Mucosa of rectum (tissue), 2 donors: ENCODE results near the gene CIB1.
"Not testable (repeated sequence)": the region's sequence is repeated elsewhere in the genome, so short reads cannot be mapped to it uniquely, and the experiment has no call there.

Experiments
- H3K27ac ChIP-seq, 2 donors: one replicate each; pipeline ENCODE4 v1.7.0; 2013; ENCODE audit warnings: inconsistent platforms in 2 of 2, low read depth in 2 of 2, low read length in 2 of 2
- H3K27me3 ChIP-seq, 2 donors: one replicate each; pipeline ENCODE4 v1.7.0; 2013; ENCODE audit warnings: low read length in 2 of 2; ENCODE audit not compliant: control insufficient read depth in 2 of 2, insufficient read depth in 2 of 2
- H3K36me3 ChIP-seq, 2 donors: one replicate each; pipeline ENCODE4 v1.7.0; 2013; ENCODE audit warnings: low read length in 2 of 2; ENCODE audit not compliant: control insufficient read depth in 2 of 2, insufficient read depth in 2 of 2
- H3K4me1 ChIP-seq, 2 donors: one replicate each; pipeline ENCODE4 v1.7.0; 2013; ENCODE audit warnings: low read length in 2 of 2, mild to moderate bottlenecking in 1 of 2; ENCODE audit not compliant: control insufficient read depth in 2 of 2, insufficient read depth in 2 of 2
- H3K4me3 ChIP-seq, 2 donors: one replicate each; pipeline ENCODE4 v1.7.0; 2013; ENCODE audit warnings: low read length in 2 of 2
- H3K9ac ChIP-seq, 2 donors: one replicate each; pipeline ENCODE4 v1.7.0; 2013; ENCODE audit warnings: low read length in 2 of 2, low read depth in 1 of 2, mild to moderate bottlenecking in 1 of 2
- H3K9me3 ChIP-seq, 2 donors: one replicate each; pipeline ENCODE4 v1.7.0; 2013; ENCODE audit warnings: low read length in 2 of 2; ENCODE audit not compliant: control insufficient read depth in 2 of 2
- donor health status: healthy.
- donor health status: Normal muscosa, but diverticular disease.

Gene CIB1

DNA sequence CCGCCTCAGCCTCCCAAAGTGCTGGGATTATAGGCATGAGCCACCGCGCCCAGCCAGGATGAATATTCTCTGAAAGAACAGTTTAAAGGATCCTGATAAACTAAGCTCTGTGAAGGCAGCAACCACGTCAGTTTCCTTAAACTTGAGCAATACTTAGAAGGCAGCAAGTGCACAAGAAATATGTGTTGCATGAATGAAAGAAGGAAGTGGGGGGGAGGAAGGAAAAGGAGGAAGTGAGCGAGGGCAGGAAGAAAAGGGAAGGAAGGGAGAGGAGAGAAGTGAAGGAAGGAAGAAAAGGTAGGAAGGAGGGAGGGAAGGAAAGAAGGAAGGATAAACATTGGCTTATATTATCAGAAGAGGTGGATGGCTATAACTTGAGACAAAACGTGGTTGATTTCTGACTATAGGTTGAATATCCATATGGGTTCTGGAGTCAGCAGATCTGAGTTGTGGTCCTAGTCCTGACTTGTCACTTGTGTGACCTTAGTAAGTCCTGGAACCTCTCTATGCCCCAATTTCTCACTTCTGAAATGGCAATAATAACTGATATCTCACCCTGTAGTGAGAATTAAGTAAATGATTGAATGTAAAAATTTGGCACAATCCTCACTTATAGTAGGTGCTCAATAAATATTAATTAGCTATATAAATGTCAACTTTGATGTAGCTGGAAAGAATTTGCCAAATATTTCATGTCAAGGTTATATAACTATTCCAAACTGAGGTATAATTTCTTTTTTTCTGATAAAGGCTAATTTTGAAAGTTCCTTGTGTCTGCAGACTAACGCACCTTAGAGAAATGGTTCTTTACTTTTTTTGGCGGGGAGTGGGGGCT lies 44.6 kb downstream of the CIB1 start:
- Histone ChIP-seq H3K27ac (peak overlapping the region; percentile 91 to 93), H3K4me1 (peaks cover 45 to 60% of the 10 kb centered on the region in 2 donors), H3K36me3 (no peaks in the 10 kb centered on the region), H3K9me3 (no peaks in the 10 kb centered on the region), H3K27me3 (no peaks in the 10 kb centered on the region), H3K9ac (peak overlapping the region in 1 of 2 donors; percentile 5), H3K4me3 (no peak overlapping the region)

DNA sequence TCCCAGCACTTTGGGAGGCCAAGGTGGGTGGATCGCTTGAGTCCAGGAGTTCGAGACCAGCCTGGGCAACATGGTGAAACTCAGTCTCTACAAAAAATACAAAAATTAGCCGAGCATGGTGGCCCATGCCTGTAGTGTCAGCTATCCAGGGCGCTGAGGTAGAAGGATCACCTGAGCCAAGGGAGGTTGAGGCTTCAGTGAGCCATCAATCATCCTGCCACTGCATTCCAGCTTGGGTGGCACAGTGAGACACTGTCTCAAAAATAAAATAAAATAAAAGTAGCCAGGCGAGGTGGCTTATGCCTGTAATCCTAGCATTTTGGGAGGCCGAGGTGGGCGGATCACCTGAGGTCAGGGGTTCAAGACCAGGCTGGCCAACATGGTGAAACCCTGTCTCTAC lies 45.7 kb downstream of the CIB1 start:
- not testable (repeated sequence) for H3K27ac ChIP-seq, H3K9me3 ChIP-seq, H3K9ac ChIP-seq, H3K4me3 ChIP-seq, H3K27me3 ChIP-seq, H3K36me3 ChIP-seq
- peaks cover 47 to 65% of the 10 kb centered on the region in 2 donors for H3K4me1 ChIP-seq

DNA sequence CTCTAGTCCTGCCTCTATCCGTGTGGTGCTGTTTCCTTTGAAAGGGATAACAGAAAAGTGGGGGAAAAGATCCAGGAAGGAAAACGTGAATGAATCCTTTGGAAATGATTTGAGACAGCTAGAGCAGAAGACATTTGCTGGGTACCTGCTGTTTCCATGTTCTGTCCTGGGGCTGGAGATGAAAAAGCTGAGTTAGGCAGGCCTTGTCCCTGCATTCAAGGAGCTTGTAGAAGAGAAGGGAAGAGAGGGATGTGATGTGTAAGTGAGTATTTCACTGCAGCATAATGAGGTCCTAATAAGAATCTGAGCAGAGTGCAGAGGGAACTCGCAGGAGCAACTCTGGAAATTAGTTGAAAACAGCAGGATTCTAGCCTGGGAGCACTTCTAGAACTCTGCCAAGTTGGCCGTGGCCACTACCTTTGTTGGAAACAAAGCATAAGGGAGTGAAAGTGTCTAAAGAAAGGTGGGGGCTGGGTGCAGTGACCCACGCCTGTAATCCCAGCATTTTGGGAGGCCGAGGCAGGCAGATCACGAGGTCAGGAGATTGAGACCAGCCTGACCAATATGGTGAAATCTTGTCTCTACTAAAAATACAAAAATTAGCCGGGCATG lies 46.4 kb downstream of the CIB1 start:
- Histone ChIP-seq H3K4me3 (no peak overlapping the region), H3K9me3 (no peaks in the 10 kb centered on the region), H3K27ac (peak overlapping the region; percentile 1 to 28), H3K9ac (peak overlapping the region in 1 of 2 donors; percentile 12), H3K27me3 (no peaks in the 10 kb centered on the region), H3K4me1 (peaks cover 41 to 59% of the 10 kb centered on the region in 2 donors), H3K36me3 (no peaks in the 10 kb centered on the region)

DNA sequence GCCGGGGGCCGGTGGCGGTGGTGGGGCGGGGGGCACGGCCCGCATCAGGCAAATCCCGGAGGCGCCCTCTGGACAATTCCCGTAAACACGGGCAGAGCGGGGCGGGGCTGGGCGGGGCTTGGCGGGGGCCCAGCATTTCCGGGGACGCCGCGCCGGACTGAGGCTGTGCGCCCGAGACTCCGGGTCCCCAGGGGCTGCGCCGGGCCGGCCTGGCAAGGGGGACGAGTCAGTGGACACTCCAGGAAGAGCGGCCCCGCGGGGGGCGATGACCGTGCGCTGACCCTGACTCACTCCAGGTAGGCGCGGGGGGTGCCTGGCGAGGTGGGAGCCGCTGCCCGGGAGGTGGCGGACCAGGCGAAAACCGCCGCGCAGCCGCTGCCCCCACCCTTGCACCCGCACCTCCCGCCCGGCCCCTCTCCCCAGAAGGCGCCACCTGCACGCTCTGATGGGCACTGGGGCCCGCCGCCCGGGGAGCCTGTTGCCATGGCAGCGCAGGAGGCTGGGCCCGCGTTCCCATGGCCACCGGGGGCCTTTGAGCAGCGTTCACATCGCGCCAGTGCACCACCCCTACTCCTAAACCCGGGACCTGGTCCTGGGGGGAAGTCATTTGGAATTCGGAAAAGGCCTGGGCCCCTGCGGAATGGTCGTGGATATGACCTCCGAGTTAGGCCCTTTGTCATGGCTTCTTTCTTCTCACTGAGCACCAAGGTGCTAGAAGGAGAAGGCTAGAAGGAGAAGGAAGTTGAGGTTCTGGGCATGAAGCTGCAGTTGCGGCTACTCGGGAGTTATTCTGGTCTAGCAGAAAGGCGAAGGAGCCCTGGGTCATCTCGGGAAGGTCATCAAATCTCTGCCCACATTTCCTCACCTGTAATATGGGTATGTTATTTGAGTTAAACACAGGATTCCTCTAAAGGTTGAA lies 48.7 kb downstream of the CIB1 start:
- no peaks in the 10 kb centered on the region for H3K27me3 ChIP-seq
- peaks cover 18 to 36% of the 10 kb centered on the region in 2 donors for H3K4me1 ChIP-seq
- peak overlapping the region; percentile 95 to 99 for H3K27ac ChIP-seq
- peak overlapping the region; percentile 80 to 84 for H3K9ac ChIP-seq
- no peaks in the 10 kb centered on the region for H3K9me3 ChIP-seq
- peak overlapping the region; percentile 86 to 87 for H3K4me3 ChIP-seq
- no peaks in the 10 kb centered on the region for H3K36me3 ChIP-seq

DNA sequence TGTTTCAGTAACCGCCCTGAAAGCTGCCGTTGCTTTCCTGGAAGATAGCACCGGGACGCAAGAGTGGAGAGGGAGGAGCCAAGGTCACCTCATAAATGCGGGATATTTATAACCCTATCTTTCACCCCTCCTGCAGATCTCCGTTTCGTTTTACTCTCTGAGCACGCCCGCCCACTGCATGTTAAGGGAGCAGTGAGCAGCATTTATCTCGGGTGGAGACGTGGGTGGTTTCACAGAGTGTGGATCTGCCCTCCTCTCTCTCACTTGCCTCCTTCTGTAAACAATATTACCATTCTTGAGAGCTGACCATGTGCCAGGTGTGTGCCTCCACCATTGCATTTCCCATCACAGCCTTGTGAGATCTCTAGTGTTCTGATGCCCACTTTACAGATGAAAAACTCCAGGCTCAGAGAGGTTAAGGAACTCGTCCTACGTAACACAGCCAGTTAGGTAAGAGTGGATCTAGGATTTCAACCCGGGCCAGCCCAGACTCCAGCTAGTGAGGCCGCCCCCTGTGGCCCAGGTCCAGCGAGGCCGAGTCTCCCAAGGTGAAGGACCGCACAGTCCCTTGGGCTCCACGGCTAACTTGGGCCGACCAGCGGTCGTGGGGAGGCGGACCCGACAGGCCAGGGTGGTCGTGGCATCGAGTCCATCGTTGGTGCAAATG lies 49.5 kb downstream of the CIB1 start:
- H3K4me1 ChIP-seq, result peaks cover 16 to 31% of the 10 kb centered on the region in 2 donors
- H3K9ac ChIP-seq, result peak overlapping the region; percentile 80 to 84
- H3K4me3 ChIP-seq, result peak overlapping the region; percentile 75 to 86
- H3K9me3 ChIP-seq, result no peaks in the 10 kb centered on the region
- peak overlapping the region; percentile 95 to 99 for H3K27ac ChIP-seq
- no peaks in the 10 kb centered on the region for H3K27me3 ChIP-seq
- H3K36me3 ChIP-seq, result no peaks in the 10 kb centered on the region

DNA sequence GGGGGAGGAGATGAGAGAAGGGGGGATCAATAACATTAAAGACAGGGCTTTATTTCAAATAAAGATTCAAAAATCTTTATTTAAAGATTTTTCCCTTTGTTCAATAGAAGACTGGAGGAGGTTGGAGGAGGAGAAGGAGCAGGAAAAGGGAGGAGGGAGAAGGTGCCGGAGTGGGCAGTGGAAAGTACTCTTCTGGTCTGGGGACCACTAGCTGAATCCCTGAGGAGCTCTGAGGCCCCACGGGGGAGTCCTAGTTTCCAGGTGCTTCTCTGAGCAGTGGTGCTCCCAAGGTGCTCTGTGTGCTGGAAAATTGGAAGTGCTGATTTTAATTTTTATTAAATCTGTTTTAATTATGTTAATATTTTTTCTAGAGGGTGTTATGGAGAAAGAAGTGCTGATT lies 52.0 kb downstream of the CIB1 start:
- no peak overlapping the region for H3K9ac ChIP-seq
- H3K36me3 ChIP-seq, result no peaks in the 10 kb centered on the region
- peaks cover 13 to 27% of the 10 kb centered on the region in 2 donors for H3K4me1 ChIP-seq
- H3K27me3 ChIP-seq, result no peaks in the 10 kb centered on the region
- H3K9me3 ChIP-seq, result no peaks in the 10 kb centered on the region
- H3K4me3 ChIP-seq, result no peak overlapping the region
- peak overlapping the region in 1 of 2 donors; percentile 63 for H3K27ac ChIP-seq
